ENCODE measurements around the gene CLMN.

DNA sequence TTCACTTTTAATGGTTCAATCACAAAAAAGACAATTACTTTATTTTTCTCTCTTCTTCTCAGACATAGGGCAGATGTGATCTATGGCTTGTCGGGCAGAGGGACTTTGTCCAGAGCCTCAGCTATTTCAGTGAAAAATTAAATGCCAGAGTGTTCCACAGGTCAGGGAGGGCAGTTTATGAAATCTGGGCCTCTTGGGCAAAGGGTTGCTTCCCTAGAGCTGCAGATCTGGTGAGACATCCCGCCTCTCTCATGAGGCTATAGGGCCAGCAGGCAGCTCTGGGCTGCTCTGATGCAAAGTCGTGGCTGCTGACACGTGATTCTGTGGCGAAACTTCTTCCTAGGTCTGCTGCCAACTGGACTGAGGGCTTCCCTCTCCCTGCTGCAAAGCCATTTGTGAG lies 6.0 kb downstream of the CLMN start:
- TF ChIP-seq, protein P1, sequence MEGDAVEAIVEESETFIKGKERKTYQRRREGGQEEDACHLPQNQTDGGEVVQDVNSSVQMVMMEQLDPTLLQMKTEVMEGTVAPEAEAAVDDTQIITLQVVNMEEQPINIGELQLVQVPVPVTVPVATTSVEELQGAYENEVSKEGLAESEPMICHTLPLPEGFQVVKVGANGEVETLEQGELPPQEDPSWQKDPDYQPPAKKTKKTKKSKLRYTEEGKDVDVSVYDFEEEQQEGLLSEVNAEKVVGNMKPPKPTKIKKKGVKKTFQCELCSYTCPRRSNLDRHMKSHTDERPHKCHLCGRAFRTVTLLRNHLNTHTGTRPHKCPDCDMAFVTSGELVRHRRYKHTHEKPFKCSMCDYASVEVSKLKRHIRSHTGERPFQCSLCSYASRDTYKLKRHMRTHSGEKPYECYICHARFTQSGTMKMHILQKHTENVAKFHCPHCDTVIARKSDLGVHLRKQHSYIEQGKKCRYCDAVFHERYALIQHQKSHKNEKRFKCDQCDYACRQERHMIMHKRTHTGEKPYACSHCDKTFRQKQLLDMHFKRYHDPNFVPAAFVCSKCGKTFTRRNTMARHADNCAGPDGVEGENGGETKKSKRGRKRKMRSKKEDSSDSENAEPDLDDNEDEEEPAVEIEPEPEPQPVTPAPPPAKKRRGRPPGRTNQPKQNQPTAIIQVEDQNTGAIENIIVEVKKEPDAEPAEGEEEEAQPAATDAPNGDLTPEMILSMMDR (conservative IDR thresholded peaks at IDR 0.05; ENCODE audit: low read depth, low read length) = no peak
- no peak for TF ChIP-seq EZH2 (IDR thresholded peaks at IDR 0.05; ENCODE audit: borderline replicate concordance, low read depth, low read length, poor library complexity, severe bottlenecking)
